HepG2 (cell line): ENCODE measurements around the gene TP73. TPM values are rescaled to one million over a fixed set of nuclear protein-coding genes. Genes with fewer than 3 reads are reported as not detected.
A peak's percentile ranks its signal among the peaks of the same experiment; 100 is the strongest.

Experiments used
- BCL6 ChIP-seq: IDR thresholded peaks from 2 replicates; pipeline ENCODE4 v1.6.1; 2016; ENCODE audit warnings: missing genetic modification reagents, missing compliant biosample characterization
- CC2D1A ChIP-seq: sonication (generic); formaldehyde crosslinking; IDR thresholded peaks from 2 replicates; pipeline ENCODE4 v1.8.1; 2023; ENCODE audit warnings: mild to moderate bottlenecking, missing genetic modification reagents
- CCAR2 ChIP-seq: fragments of 200-400 bp; formaldehyde crosslinking; optimal IDR thresholded peaks from 2 replicates; pipeline ENCODE3; 2018; ENCODE audit warnings: low read depth, mild to moderate bottlenecking, low read length, moderate library complexity
- CREB3 ChIP-seq: sonication (generic); formaldehyde crosslinking; IDR thresholded peaks from 2 replicates; pipeline ENCODE4 v1.5.0; 2020; ENCODE audit warnings: missing genetic modification reagents
- CSRNP1 ChIP-seq: sonication (generic); formaldehyde crosslinking; IDR thresholded peaks from 2 replicates; pipeline ENCODE4 v1.8.1; 2023; ENCODE audit warnings: mild to moderate bottlenecking, missing genetic modification reagents
- EEA1 ChIP-seq: sonication (generic); formaldehyde crosslinking; IDR thresholded peaks from 2 replicates; pipeline ENCODE4 v1.5.1; 2020; ENCODE audit warnings: mild to moderate bottlenecking, missing genetic modification reagents, borderline replicate concordance
- HDAC2 ChIP-seq: sonication (generic); formaldehyde crosslinking; IDR thresholded peaks from 2 replicates; pipeline ENCODE4 v1.4.0; 2020; ENCODE audit warnings: missing genetic modification reagents
- KLF9 ChIP-seq: IDR thresholded peaks from 2 replicates; pipeline ENCODE4 v1.6.1; 2016; ENCODE audit warnings: low read depth
- MAFG ChIP-seq: sonication (generic); formaldehyde crosslinking; IDR thresholded peaks from 2 replicates; pipeline ENCODE4 v1.5.1; 2020; ENCODE audit warnings: mild to moderate bottlenecking, missing genetic modification reagents
- MZF1 ChIP-seq: sonication (generic); formaldehyde crosslinking; IDR thresholded peaks from 2 replicates; pipeline ENCODE4 v1.8.1; 2023; ENCODE audit warnings: mild to moderate bottlenecking, missing genetic modification reagents, borderline replicate concordance
- NFRKB ChIP-seq: fragments of 450-650 bp; IDR thresholded peaks from 2 replicates; pipeline ENCODE4 v1.6.1; 2017
- PHF21A ChIP-seq: sonication (generic); formaldehyde crosslinking; IDR thresholded peaks from 2 replicates; pipeline ENCODE4 v1.5.0; 2020; ENCODE audit warnings: mild to moderate bottlenecking, missing genetic modification reagents
- SIX4 ChIP-seq: sonication (generic); formaldehyde crosslinking; IDR thresholded peaks from 2 replicates; pipeline ENCODE4 v1.4.0; 2020; ENCODE audit warnings: missing genetic modification reagents
- SRSF4 ChIP-seq: fragments of 200-400 bp; formaldehyde crosslinking; IDR thresholded peaks from one replicate; pipeline ENCODE4 v1.6.1; 2018; ENCODE audit warnings: mild to moderate bottlenecking, low read depth, low read length, moderate library complexity; ENCODE audit not compliant: poor library complexity, severe bottlenecking
- XRCC5 ChIP-seq: fragments of 200-400 bp; formaldehyde crosslinking; optimal IDR thresholded peaks from 2 replicates; pipeline ENCODE3; 2017; ENCODE audit warnings: mild to moderate bottlenecking, low read length
- ZBTB25 ChIP-seq: IDR thresholded peaks from 2 replicates; pipeline ENCODE4 v1.6.1; 2018; ENCODE audit warnings: missing genetic modification reagents
- ZFAT ChIP-seq: sonication (generic); formaldehyde crosslinking; conservative IDR thresholded peaks from 2 replicates; pipeline ENCODE4 v1.8.1; 2023; ENCODE audit warnings: missing genetic modification reagents, inconsistent platforms
- ZNF562 ChIP-seq: sonication (generic); formaldehyde crosslinking; IDR thresholded peaks from 2 replicates; pipeline ENCODE4 v1.8.0; 2022; ENCODE audit warnings: missing genetic modification reagents, borderline replicate concordance
- ZNF580 ChIP-seq: IDR thresholded peaks from 2 replicates; pipeline ENCODE4 v1.6.1; 2016; ENCODE audit warnings: low read depth, borderline replicate concordance
- ZNF615 ChIP-seq: sonication (generic); formaldehyde crosslinking; IDR thresholded peaks from 2 replicates; pipeline ENCODE4 v1.5.0; 2020; ENCODE audit warnings: mild to moderate bottlenecking, missing genetic modification reagents, borderline replicate concordance
- ZNF75D ChIP-seq: sonication (generic); formaldehyde crosslinking; IDR thresholded peaks from 2 replicates; pipeline ENCODE4 v1.8.1; 2023; ENCODE audit warnings: missing genetic modification reagents, mild to moderate bottlenecking, borderline replicate concordance
- ZNF768 ChIP-seq: sonication (generic); formaldehyde crosslinking; IDR thresholded peaks from 2 replicates; pipeline ENCODE4 v1.4.0; 2020; ENCODE audit warnings: missing genetic modification reagents
- ZNF777 ChIP-seq: sonication (generic); formaldehyde crosslinking; IDR thresholded peaks from 2 replicates; pipeline ENCODE4 v1.4.0; 2020; ENCODE audit warnings: missing genetic modification reagents
- polyA plus RNA-seq, 8 experiments: library from polyadenylated mRNA; depleted of rRNA in 3 of 8; stranded (reverse) in 7 of 8; unstranded in 1 of 8; fragments of >200 nt; fragmentation: Illumina TruSeq in 4 of 8; extraction: Trizol in 4 of 8; gene quantifications; 2 replicates each; pipeline versions ENCODE4 v1.2.1 to v1.2.3, GENCODE V29; 2011 to 2016; ENCODE audit warnings: low read depth in 4 of 8, missing spikeins in 1 of 8, mixed read lengths in 1 of 8; ENCODE audit not compliant: insufficient read depth in 1 of 8
- total RNA-seq, 5 experiments: library from RNA; depleted of rRNA; stranded (reverse); fragments of >200 nt; fragmentation: Illumina TruSeq; extraction: Trizol; gene quantifications; 2 replicates each; pipeline ENCODE4 v1.2.3, GENCODE V29; 2016; ENCODE audit warnings: low read depth in 1 of 5

TP73 gene
- total and polyA plus RNA-seq, 2 of the 13 experiments (the other 11 are each of a cell fraction or from before 2014, with no cell fraction given), result 0.49 to 1.1 TPM

GRCh38 chr1:3777647-3778589, 125.6 kb downstream of the TP73 start (continued):
- TF ChIP-seq CSRNP1 (CRISPR knock-in tag) (no peak), CREB3 (no peak), PHF21A (CRISPR knock-in tag) (no peak), ZNF615 (CRISPR knock-in tag) (no peak), CCAR2 (no peak), ZNF768 (CRISPR knock-in tag) (peak; percentile 38), NFRKB (no peak), SRSF4 (no peak), ZNF562 (no peak), XRCC5 (no peak), SIX4 (CRISPR knock-in tag) (0 out of 2 replicates have a peak, but pooled peaks have one; percentile 14), MAFG (CRISPR knock-in tag) (no peak), ZNF777 (no peak), KLF9 (CRISPR knock-in tag) (no peak), EEA1 (no peak), BCL6 (no peak), CC2D1A (CRISPR knock-in tag) (no peak), MZF1 (CRISPR knock-in tag) (no peak), ZBTB25 (no peak), HDAC2 (CRISPR knock-in tag) (no peak), ZNF580 (CRISPR knock-in tag) (no peak), ZFAT (CRISPR knock-in tag) (no peak), ZNF75D (no peak)
